Endothelial cell of umbilical vein (primary cell): ENCODE data around the gene EPYC.

ENCODE experiments used
- POLR2A ChIP-seq: IDR thresholded peaks from 2 replicates; pipeline ENCODE4 v1.6.1; 2012; ENCODE audit warnings: low read depth, mild to moderate bottlenecking, control low read depth, low read length
- TF ChIP-seq, protein P1 (sequence below), 2 donors: IDR thresholded peaks; 1 replicate in 1 of 2; 2 replicates in 1 of 2; pipeline ENCODE4 v1.5.1; 2011; ENCODE audit warnings: low read length in 2 of 2, mild to moderate bottlenecking in 2 of 2, moderate library complexity in 2 of 2, control low read depth in 1 of 2, inconsistent platforms in 1 of 2, low read depth in 1 of 2; ENCODE audit not compliant: insufficient read depth in 1 of 2; ENCODE audit errors: extremely low read depth in 1 of 2

DNA sequence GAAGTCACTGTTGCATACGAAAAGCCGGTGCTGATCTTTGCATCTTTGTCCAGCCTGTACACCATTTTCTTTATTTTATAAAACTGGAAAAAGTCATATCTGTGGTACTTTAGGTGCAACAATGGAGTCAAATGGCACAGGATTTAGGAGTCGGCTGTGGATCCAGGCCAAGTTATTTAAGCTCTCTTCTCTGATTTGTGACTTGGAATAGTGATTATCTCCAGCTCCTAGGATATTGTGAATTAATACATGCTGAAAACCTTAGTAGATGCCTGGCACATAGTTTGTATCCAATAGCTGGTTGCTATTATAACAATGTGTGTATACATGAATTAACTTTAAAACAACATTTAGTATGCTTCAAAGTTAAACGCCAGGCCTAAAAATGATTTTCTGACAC is 43.6 kb downstream of the EPYC start:
- TF ChIP-seq, protein P1, sequence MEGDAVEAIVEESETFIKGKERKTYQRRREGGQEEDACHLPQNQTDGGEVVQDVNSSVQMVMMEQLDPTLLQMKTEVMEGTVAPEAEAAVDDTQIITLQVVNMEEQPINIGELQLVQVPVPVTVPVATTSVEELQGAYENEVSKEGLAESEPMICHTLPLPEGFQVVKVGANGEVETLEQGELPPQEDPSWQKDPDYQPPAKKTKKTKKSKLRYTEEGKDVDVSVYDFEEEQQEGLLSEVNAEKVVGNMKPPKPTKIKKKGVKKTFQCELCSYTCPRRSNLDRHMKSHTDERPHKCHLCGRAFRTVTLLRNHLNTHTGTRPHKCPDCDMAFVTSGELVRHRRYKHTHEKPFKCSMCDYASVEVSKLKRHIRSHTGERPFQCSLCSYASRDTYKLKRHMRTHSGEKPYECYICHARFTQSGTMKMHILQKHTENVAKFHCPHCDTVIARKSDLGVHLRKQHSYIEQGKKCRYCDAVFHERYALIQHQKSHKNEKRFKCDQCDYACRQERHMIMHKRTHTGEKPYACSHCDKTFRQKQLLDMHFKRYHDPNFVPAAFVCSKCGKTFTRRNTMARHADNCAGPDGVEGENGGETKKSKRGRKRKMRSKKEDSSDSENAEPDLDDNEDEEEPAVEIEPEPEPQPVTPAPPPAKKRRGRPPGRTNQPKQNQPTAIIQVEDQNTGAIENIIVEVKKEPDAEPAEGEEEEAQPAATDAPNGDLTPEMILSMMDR (IDR thresholded peaks at IDR 0.05; ENCODE audit: extremely low read depth in 1 of 2, insufficient read depth in 1 of 2, low read depth in 1 of 2, low read length in 2 of 2), result no peak
- no peak for TF ChIP-seq POLR2A
